ENCODE results near the gene NUBP2.

GRCh38 chr16:1766231-1766630 is 16.5 kb upstream of the NUBP2 start:
- no peak for TF ChIP-seq CTCF (IDR thresholded peaks at IDR 0.05; ENCODE audit: low read depth, low read length, missing input control)
- no peak for TF ChIP-seq FOXA1 (IDR thresholded peaks at IDR 0.05)
- TF ChIP-seq RXRA (IDR thresholded peaks at IDR 0.05): no peak

All from liver (tissue), 3 donors.